Neural cell (in vitro differentiated cells): ENCODE results near the gene ARMH1. TPM values are rescaled to one million over a fixed set of nuclear protein-coding genes. Genes with fewer than 3 reads are reported as not detected.
A peak's percentile ranks its signal among the peaks of the same experiment; 100 is the strongest.

Experiments used
- H2AFZ ChIP-seq: fragments of 200-600, 300-800 bp; sonication (generic), shearing (Covaris generic); 2 replicates; pipeline ENCODE4 v1.6.0; 2014; ENCODE audit warnings: low read depth, mild to moderate bottlenecking, antibody characterized with exemption, low read length, moderate library complexity
- H3F3A ChIP-seq: fragments of 200-600 bp; shearing (Covaris generic); 2 replicates; pipeline ENCODE4 v1.6.1; 2016; ENCODE audit warnings: mild to moderate bottlenecking, moderate library complexity, mixed read lengths, antibody characterized with exemption, low read length; ENCODE audit not compliant: insufficient read depth, poor library complexity, severe bottlenecking
- H3K27ac ChIP-seq: fragments of 200-600, 300-800 bp; sonication (generic), shearing (Covaris generic); 2 replicates; pipeline ENCODE4 v1.5.1; 2014; ENCODE audit warnings: mild to moderate bottlenecking, low read length, moderate library complexity
- H3K27me3 ChIP-seq: fragments of 300-800, 200-600 bp; sonication (generic), shearing (Covaris generic); 2 replicates; pipeline ENCODE4 v1.6.0; 2014; ENCODE audit warnings: mild to moderate bottlenecking, low read depth, low read length, moderate library complexity; ENCODE audit not compliant: insufficient read depth
- H3K36me3 ChIP-seq: fragments of 300-800, 200-600 bp; sonication (generic), shearing (Covaris generic); 2 replicates; pipeline ENCODE4 v1.5.1; 2014; ENCODE audit warnings: mild to moderate bottlenecking, antibody characterized with exemption, low read length, moderate library complexity; ENCODE audit not compliant: insufficient read depth
- H3K4me2 ChIP-seq: fragments of 300-800, 200-600 bp; sonication (generic), shearing (Covaris generic); 2 replicates; pipeline ENCODE4 v1.6.0; 2014; ENCODE audit warnings: mild to moderate bottlenecking, low read length
- H3K4me3 ChIP-seq: fragments of 300-800, 200-600 bp; sonication (generic), shearing (Covaris generic); 2 replicates; pipeline ENCODE4 v1.5.1; 2014; ENCODE audit warnings: mild to moderate bottlenecking, low read length, moderate library complexity
- H3K79me2 ChIP-seq: fragments of 200-600 bp; shearing (Covaris generic); replicated peaks from 2 replicates; pipeline ENCODE4 v1.6.0; 2014; ENCODE audit warnings: mild to moderate bottlenecking, low read length, moderate library complexity; ENCODE audit not compliant: insufficient read depth
- H3K9ac ChIP-seq: fragments of 300-800, 200-600 bp; sonication (generic), shearing (Covaris generic); 2 replicates; pipeline ENCODE4 v1.6.1; 2016; ENCODE audit warnings: mild to moderate bottlenecking, low read length, mixed read lengths
- H3K9me2 ChIP-seq: fragments of 200-600 bp; shearing (Covaris generic); 2 replicates; pipeline ENCODE4 v1.6.1; 2016; ENCODE audit warnings: mild to moderate bottlenecking, low read length, mixed read lengths; ENCODE audit not compliant: insufficient read depth
- H3K9me3 ChIP-seq: fragments of 200-600, 300-800 bp; sonication (generic), shearing (Covaris generic); 2 replicates; pipeline ENCODE4 v1.6.1; 2016; ENCODE audit warnings: mild to moderate bottlenecking, mixed run types, low read length, moderate library complexity, mixed read lengths
- H4K20me1 ChIP-seq: fragments of 200-600 bp; shearing (Covaris generic); 2 replicates; pipeline ENCODE4 v1.6.1; 2016; ENCODE audit warnings: mild to moderate bottlenecking, mixed run types; ENCODE audit not compliant: insufficient read depth
- CTCF ChIP-seq: fragments of 450-650 bp; IDR thresholded peaks from 2 replicates; pipeline ENCODE4 v1.5.1; 2014; ENCODE audit warnings: antibody characterized with exemption, mild to moderate bottlenecking, moderate library complexity; ENCODE audit not compliant: poor library complexity, severe bottlenecking
- EP300 ChIP-seq: fragments of 450-650 bp; conservative IDR thresholded peaks from 2 replicates; pipeline ENCODE4 v1.6.1; 2014; ENCODE audit warnings: antibody characterized with exemption, mild to moderate bottlenecking, moderate library complexity; ENCODE audit not compliant: poor library complexity, severe bottlenecking
- EZH2 ChIP-seq: fragments of 200-600, 300-800 bp; shearing (Covaris generic), sonication (generic); IDR thresholded peaks from 2 replicates; pipeline ENCODE4 v1.6.1; 2014; ENCODE audit warnings: antibody characterized with exemption, low read length, borderline replicate concordance, mild to moderate bottlenecking; ENCODE audit not compliant: insufficient read depth, poor library complexity, severe bottlenecking
- MXI1 ChIP-seq: fragments of 450-650 bp; conservative IDR thresholded peaks from 2 replicates; pipeline ENCODE4 v1.6.1; 2014; ENCODE audit warnings: antibody characterized with exemption, mild to moderate bottlenecking; ENCODE audit not compliant: poor library complexity, severe bottlenecking
- POLR2AphosphoS5 ChIP-seq: IDR thresholded peaks from 2 replicates; pipeline ENCODE4 v1.6.1; 2012
- RAD21 ChIP-seq: fragments of 450-650 bp; conservative IDR thresholded peaks from 2 replicates; pipeline ENCODE4 v1.6.1; 2014; ENCODE audit warnings: antibody characterized with exemption, mild to moderate bottlenecking, moderate library complexity
- SMC3 ChIP-seq: fragments of 450-650 bp; conservative IDR thresholded peaks from 2 replicates; pipeline ENCODE4 v1.6.1; 2014; ENCODE audit warnings: antibody characterized with exemption, mild to moderate bottlenecking, moderate library complexity; ENCODE audit not compliant: poor library complexity
- TAF1 ChIP-seq: IDR thresholded peaks from 2 replicates; pipeline ENCODE4 v1.6.1; 2012; ENCODE audit warnings: low read depth
- polyA plus RNA-seq: library from polyadenylated mRNA; depleted of rRNA; stranded (reverse); fragments of >200 nt; gene quantifications from 2 replicates; pipeline ENCODE4 v1.2.3, GENCODE V29; 2014
- TF ChIP-seq, protein P1 (sequence below): IDR thresholded peaks from 2 replicates; pipeline ENCODE4 v1.6.1; 2012; ENCODE audit warnings: borderline replicate concordance

The ARMH1 gene
- polyA plus RNA-seq, 1 donor from 2014 or later = 105 TPM

- H3K36me3 ChIP-seq = no peaks in the 10 kb centered on the region
- H4K20me1 ChIP-seq = no peaks in the 10 kb centered on the region
- no peaks in the 10 kb centered on the region for H3K27me3 ChIP-seq
- no peaks in the 10 kb centered on the region for H3F3A ChIP-seq
- H2AFZ ChIP-seq = peak overlapping the region; percentile 80
- H3K79me2 ChIP-seq = no peaks in the 10 kb centered on the region
- H3K4me3 ChIP-seq = peak overlapping the region; percentile 71
- no peak for TF ChIP-seq TAF1
- no peak for TF ChIP-seq POLR2AphosphoS5
- TF ChIP-seq, protein P1, sequence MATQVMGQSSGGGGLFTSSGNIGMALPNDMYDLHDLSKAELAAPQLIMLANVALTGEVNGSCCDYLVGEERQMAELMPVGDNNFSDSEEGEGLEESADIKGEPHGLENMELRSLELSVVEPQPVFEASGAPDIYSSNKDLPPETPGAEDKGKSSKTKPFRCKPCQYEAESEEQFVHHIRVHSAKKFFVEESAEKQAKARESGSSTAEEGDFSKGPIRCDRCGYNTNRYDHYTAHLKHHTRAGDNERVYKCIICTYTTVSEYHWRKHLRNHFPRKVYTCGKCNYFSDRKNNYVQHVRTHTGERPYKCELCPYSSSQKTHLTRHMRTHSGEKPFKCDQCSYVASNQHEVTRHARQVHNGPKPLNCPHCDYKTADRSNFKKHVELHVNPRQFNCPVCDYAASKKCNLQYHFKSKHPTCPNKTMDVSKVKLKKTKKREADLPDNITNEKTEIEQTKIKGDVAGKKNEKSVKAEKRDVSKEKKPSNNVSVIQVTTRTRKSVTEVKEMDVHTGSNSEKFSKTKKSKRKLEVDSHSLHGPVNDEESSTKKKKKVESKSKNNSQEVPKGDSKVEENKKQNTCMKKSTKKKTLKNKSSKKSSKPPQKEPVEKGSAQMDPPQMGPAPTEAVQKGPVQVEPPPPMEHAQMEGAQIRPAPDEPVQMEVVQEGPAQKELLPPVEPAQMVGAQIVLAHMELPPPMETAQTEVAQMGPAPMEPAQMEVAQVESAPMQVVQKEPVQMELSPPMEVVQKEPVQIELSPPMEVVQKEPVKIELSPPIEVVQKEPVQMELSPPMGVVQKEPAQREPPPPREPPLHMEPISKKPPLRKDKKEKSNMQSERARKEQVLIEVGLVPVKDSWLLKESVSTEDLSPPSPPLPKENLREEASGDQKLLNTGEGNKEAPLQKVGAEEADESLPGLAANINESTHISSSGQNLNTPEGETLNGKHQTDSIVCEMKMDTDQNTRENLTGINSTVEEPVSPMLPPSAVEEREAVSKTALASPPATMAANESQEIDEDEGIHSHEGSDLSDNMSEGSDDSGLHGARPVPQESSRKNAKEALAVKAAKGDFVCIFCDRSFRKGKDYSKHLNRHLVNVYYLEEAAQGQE = no peak
- TF ChIP-seq RAD21 = no peak
- no peak for TF ChIP-seq CTCF
- TF ChIP-seq MXI1 = no peak
- TF ChIP-seq EP300 = no peak
- no peak for TF ChIP-seq EZH2
- no peak for TF ChIP-seq SMC3
- H3K9me2 ChIP-seq = no peaks in the 10 kb centered on the region
- H3K27ac ChIP-seq = peak overlapping the region; percentile 79
- H3K9me3 ChIP-seq = no peaks in the 10 kb centered on the region
- peak overlapping the region; percentile 92 for H3K4me2 ChIP-seq
- peak overlapping the region; percentile 75 for H3K9ac ChIP-seq
Measured at GRCh38 chr1:44675186-44675585, 672 bp downstream of the ARMH1 start.

- H3K9me2 ChIP-seq = no peaks in the 10 kb centered on the region
- H3K36me3 ChIP-seq = no peaks in the 10 kb centered on the region
- H2AFZ ChIP-seq = no peak overlapping the region
- H3K79me2 ChIP-seq = no peaks in the 10 kb centered on the region
- no peak for TF ChIP-seq MXI1
- TF ChIP-seq CTCF = no peak
- TF ChIP-seq, protein P1 = no peak
- no peak for TF ChIP-seq EP300
- no peak for TF ChIP-seq POLR2AphosphoS5
- no peak for TF ChIP-seq RAD21
- no peak for TF ChIP-seq TAF1
- TF ChIP-seq EZH2 = no peak
- TF ChIP-seq SMC3 = no peak
- H3K4me3 ChIP-seq = no peak overlapping the region
- H3K4me2 ChIP-seq = no peak overlapping the region
- H3K27me3 ChIP-seq = no peaks in the 10 kb centered on the region
- no peaks in the 10 kb centered on the region for H4K20me1 ChIP-seq
- no peak overlapping the region for H3K27ac ChIP-seq
- no peaks in the 10 kb centered on the region for H3F3A ChIP-seq
- H3K9ac ChIP-seq = no peak overlapping the region
- H3K9me3 ChIP-seq = no peaks in the 10 kb centered on the region
Measured at GRCh38 chr1:44676484-44677200, 2.1 kb downstream of the ARMH1 start.
